NCI-H2196 treated with DMSO at 0.1 percent for 48 hours (cell line): ENCODE data around the gene PCSK2.
"Not testable (repeated sequence)": the region's sequence is repeated elsewhere in the genome, so short reads cannot be mapped to it uniquely, and the experiment has no call there.

Source experiments
- DNase-seq: peaks from one replicate; lab custom pipeline; 2025; ENCODE audit not compliant: unreplicated experiment; lab: John Stamatoyannopoulos, UW

PCSK2 gene, protein sequence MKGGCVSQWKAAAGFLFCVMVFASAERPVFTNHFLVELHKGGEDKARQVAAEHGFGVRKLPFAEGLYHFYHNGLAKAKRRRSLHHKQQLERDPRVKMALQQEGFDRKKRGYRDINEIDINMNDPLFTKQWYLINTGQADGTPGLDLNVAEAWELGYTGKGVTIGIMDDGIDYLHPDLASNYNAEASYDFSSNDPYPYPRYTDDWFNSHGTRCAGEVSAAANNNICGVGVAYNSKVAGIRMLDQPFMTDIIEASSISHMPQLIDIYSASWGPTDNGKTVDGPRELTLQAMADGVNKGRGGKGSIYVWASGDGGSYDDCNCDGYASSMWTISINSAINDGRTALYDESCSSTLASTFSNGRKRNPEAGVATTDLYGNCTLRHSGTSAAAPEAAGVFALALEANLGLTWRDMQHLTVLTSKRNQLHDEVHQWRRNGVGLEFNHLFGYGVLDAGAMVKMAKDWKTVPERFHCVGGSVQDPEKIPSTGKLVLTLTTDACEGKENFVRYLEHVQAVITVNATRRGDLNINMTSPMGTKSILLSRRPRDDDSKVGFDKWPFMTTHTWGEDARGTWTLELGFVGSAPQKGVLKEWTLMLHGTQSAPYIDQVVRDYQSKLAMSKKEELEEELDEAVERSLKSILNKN

DNA sequence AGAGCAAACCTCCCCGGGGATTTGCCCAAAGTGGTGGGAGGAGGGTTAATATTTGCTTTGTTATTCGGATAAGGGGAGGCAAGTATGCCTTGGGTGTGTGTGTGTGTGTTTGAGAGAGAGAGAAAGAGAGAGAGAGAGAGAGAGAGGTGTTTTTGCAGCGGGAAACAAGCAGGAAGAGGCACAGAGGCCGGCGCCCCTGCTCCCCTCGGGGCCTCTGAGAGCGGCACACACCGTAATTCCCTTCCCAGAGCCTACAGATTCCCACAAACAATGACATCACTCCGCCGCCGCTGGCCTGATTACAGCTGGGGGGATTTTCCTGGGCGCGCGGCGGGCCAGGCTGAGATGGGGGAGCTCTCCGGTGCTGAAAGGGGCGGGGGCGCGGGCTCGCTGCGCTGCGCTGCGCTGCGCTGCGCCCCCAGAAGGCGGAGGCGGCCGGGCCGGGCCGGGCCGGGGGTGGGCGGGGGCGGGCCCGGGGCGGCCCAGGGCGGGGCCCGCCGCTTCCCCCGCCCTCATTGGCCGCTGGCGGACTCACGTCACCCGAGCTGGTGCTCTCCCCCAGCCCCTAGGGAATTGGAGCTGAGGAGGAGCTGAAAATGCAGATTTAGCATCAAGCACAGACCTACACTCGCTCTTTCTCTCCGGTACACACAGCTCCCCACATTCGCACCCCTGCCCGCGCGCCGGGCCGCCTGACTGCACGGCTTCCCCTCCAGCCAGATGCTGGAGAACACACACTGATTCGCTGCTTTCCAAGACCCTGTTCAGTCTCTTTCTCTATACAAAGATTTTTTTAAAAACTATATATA is at the start of gene PCSK2:
Gene PCSK2 (plus strand): TSS at position 631 of the 809 bp plus-strand sequence. CDS start 266 bp downstream, outside the sequence.
- DNase-seq, result peak; percentile 91

DNA sequence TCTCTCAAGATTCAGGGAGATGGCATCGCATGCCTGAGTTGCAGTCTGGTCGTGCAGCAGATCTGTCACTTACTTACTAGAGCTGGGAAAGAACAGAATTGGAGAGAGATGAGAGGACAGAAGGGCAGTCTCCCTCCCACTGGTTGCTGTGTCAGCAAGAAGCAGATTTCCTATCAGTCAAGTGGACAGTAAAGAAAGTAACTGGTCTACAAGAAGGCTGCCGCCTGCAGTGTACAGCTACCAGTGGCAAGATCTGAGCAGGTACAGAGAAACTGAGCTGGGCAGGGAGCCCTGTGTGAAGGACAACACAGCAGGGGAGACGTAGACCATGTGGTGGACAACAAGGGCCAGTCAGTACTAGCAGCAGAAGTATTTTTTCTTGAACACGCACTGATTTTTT is 49.5 kb upstream of the PCSK2 start:
- DNase-seq, result no peak

DNA sequence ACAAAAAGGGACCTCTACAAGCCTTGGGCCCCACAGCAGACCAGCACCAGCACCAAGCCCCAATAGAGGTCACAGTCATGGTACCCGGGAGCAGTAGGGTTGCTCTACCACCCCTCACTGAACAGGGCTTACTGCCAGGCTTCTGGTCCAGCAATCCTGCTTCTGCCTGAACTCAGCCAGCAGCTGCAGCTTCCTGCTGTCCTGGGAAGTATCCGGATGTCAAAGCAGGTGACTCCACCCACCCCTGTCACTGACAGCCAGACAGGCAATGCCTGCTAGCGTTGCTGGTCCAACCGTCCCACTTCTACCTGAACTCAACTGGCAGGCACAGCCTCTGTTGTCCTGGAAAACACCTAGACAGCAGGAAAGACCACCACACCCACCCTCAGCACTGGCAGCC is 47.0 kb upstream of the PCSK2 start:
- DNase-seq, result no peak

DNA sequence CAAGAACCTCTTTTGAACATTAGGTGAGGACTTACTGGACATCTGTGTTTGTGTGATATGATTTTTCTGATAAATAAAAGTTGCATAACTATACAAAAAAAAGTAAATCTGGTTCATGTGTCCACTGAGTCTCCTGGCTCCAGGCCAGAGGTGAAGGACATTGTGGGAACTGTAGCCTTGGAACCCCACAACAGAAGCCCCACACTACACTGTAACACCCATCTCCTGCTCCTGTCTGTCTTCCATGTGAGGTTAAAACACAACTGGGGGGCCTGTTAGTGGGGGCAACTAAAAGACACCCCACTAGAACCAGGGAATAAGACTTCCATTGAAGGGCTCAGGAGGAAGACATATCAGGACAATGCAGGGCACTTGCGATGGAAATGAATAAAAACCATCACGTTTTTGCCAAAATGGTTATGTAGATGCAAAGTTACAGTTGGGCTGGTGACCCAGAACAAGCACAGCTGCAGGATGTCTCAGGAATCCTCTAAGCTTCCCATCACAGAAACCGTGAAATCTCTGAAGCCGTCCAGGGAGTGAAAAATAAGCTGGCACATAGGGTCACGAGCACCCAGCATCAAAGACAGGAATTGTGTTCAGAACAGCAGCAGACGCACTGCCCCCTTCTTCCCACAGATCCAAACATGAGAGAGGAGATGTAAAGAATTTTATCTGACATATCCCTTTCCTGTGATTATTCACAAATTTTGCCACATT is 36.7 kb upstream of the PCSK2 start:
- DNase-seq, result no peak

DNA sequence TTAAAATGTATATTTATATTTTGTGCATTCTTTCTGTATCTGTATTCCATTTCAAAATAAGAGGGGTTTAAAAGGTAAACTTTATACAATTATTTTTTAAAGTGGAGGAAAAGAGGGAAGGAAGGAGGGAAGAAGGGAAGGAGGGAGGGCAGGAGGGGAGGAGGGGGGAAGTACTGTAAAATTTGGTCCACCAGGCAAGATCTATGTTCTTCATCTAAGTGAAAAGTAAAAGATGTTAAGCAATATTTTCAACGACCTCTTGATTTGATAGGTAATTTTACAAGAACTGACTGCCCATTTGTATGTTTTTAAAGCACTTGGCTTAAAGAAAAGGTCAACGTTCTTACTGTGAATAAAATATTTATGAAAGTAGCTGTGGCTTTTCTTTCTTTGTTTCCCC is 29.8 kb upstream of the PCSK2 start:
- no peak for DNase-seq

DNA sequence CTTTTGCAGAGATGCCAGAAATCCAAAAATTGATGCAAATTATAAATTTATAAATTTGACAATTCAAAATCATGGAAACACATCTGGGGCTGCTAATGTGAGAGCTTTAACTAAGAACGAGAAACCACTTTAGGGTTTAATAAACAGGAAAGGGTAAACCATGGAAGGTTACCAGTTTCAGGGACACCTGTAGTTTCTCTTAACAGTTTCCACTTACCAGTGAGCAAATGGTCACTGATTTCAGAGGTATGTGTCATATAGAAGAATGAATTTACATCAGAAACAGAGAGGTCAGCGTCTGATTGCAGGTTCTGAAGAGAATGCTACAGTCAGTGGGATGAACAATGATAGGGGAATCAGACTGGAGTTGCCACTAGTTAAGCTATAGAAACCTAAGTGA is 24.8 kb upstream of the PCSK2 start:
- DNase-seq, result no peak

DNA sequence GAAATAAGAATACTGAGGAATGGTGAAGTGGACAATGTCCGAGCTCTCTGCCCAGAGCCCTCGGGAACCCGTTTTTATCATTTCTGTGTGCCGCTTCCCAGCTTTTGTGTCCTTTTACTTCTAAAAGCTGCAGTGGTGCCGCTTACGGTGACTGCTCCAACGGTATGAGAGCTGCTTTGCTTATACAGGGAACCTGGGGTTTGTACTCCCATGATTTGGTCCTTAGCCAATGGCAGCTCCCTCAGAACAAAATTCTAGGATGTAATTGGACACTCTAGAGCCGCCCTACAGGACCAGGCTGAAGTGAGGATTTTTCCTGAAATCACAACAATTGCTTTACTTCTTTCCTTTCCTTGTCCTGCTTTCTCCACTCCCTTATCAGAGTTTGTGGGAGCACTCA is 24.2 kb upstream of the PCSK2 start:
- DNase-seq, result no peak

DNA sequence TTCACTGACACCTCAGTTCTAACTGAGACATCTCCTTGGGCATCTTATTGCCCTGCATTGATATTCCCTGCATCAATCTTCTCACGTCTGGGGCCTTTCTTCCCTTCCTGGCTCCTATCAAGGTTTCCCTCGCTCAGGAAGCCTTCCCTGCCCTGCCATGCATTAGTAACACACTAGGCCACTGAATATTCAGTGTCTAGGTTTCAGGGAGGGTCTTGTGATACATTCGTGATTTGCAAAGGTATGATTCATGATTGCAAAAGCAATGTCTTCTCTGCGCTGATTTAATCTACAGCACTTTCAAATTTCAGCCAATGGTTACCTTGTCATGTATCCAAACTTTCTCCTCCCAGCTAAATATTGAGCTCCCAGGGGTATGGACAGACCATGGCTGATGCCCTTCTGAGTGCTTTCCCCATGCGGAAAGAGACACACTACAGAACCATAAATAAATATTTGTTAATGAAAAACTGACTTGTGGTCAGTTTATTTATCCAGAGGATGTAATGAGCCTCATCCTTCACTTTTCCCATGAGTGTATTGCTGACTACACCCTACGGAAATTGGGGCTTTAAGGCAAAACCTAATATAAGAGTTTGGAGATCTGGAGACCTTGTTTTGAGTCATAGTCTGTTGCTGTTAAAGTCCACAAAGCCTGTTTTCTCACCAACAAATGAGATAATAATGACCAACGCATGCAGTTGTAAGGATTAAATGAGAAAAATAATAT is 21.6 kb upstream of the PCSK2 start:
- no peak for DNase-seq

DNA sequence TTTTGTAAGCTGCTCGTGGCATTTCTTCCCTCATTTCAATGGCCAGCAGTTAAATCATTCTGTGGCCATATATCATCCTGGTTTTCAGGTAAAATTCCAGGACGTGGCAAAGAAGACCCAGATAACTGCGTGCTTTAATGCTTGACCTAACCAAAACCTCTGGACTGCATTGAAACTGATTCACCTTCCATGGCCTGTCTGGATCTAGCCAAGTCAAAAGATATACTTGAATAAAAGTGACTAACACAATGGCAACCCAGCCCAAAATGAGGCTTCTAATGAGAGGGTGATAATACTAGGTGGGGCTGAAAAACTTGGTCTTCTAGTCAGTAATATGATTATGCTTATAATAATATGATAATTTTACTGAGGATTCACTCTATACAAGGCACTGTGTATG is 16.5 kb upstream of the PCSK2 start:
- no peak for DNase-seq

DNA sequence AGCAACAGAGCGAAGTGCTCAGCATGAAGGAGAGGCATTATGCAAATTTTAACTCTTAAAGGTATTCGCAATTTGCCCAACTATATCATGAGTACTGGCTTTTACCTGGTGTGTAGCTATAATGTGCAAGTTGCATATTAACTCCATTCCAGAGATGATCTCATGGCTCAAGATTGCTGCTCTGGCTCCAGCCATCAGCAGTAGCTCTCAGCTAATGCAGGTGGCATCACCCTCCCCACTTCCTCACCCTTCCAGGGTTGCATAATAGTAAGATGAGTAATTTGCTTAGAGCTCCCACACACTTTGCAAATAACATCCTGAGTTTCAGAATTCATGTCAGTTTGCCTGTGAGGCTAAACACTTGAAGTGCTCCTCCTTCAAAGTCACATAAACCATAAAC is 15.9 kb upstream of the PCSK2 start:
- no peak for DNase-seq

DNA sequence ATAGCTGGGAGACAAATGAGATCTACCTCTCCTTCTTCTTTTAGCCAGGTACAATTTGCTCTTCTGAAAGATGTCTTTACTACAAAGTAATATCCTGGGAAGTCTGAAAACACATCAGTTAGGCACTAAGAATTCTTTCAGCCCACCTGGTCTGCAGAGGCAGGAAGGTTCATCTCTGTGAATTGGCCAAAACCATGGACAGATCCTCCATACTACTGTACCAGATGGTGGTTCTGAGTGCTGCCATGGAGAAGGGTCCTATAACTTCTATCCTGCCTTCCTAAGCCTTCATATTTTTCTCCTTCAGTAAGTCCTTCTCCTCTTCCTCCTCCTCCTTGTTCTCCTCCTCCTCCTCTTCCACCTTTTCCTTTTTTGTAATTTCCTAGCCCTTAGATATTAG is 11.7 kb upstream of the PCSK2 start:
- DNase-seq, result no peak

DNA sequence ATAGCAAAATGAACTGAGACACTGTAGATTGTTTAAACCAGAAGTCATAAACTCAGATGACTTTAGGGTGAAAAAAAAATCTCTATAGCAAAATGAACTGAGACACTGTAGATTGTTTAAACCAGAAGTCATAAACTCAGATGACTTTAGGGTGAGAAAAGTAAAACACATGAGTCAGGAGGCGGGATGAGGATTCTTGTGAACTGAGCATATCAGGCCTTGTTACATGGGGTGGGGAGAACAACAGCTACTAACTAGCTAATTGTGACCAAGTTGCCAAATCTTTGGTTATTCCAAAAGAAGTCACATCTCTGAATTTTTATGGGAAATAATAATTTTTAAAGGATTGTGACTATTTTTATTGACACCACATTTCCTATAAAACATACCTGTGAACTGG is 7.0 kb upstream of the PCSK2 start:
- DNase-seq, result not testable (repeated sequence)

DNA sequence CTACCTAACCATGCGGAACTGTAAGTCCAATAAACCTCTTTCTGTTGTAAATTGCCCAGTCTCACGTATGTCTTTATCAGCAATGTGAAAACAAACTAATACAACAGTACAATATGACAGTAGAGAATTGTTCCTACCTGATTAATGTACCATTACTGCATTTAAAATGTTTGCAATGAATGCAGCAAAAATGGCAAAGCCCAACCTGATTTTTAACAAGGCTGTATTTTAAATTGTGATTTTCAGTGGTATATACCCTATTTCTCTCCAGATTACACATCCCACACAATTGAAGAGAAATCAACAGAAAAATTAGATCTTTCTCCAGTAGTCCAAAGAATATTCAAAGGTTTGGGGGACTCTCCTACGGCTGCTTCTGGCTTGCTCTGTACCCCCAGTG is 3.3 kb upstream of the PCSK2 start:
- no peak for DNase-seq

DNA sequence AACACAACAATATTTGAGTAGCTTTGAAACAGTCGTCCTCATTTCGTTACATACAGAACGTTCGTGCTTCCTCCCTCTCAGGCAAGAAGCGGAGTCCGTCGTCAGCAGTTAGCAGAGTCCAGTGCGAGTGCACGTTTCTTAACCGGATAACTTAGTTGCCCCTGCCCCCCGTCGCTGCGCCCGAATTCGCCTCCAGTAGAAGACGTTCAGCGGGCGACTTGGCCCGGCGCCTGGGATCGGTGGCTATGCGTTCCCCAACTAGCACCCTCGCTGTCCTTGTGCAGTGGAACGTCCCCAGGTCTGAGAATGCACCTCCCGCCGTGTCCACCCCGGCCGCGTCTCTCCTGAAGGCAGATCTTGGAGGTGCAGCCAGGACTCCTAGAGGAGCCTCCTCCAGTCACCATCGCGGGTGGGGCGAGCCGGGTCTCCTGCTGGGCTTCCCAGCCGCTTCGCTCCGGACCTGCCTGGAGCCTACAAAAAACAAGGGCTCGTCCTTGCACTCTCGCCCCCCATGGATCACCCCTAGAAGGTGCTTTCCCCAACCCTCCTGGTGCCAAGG is 910 bp upstream of the PCSK2 start:
- DNase-seq, result peak; percentile 54

DNA sequence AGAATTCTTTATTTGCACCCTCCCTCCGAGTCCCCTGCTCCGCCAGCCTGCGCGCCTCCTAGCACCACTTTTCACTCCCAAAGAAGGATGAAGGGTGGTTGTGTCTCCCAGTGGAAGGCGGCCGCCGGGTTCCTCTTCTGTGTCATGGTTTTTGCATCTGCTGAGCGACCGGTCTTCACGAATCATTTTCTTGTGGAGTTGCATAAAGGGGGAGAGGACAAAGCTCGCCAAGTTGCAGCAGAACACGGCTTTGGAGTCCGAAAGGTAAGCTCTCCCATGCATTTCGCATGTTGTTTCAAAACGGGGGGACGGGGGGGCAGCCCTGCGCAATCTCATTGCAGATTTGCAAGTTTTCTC is 357 bp downstream of the PCSK2 start:
- DNase-seq, result peak; percentile 4

DNA sequence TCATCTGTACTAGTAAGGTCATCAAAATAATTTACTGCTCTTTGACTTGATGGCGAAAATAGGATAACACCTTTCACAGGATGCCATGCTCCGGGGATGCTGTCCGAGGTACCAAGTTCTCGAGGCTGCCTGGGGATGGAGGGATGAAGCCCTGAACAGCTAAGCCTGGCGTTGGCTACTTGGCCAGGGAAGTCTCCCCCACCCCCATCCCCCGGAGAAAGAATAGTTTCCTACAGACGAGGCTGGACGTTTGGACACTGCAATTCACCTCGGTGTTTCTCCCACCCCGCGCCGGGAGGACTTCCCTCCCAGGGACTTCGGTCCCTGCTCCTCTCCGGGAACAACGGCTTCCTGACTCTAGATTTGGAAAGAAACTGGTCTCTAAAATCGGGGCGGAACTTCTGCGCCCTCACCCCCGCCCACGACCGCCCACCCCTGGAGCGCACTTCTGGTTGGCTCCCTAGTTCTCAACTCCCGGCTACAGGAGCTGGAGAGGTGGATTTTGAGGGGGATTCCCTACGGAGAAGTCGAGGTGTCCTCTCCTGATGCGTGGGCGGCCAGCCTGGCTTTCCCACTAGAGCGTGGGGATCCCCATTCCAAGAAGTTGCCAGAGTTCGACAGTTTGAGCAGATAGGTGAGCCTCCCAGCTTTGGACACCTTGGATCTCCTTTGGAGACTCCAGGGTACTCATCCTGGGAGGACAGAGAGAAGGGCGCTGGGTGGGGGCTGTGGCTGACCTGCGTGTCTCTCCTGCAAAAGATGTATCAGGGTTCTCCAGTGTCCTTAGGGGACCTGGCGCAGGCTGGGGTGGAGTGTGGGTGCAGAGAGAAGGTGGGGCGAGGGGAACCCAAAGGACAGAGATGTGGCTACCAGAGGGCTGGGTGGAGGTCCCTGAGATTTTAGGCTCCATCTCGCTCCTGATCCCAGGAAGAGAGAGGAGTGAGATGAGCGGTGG is 1.1 kb downstream of the PCSK2 start:
- no peak for DNase-seq

DNA sequence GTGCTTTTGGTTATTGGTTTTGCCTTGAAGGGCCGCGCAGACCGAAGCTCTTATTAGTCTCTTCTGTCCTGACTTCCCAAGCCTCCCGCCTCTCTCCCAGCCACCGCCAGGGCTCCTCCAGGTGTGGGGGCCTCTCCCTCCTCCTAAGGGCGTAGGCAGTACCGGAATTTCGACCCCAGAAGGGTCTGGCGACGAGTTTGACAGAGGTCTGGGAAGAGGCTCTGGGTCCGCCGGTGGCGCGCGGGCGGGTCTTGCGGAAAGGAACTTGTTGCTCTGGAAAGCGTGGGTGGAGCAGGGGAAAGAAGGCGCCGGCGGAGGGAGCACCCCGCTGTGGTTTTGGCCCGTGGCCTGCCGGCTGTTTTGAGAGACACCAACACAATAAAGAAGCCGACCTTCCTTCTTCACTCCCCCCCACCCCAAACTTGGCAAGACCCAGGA is 1.8 kb downstream of the PCSK2 start:
- DNase-seq, result peak; percentile 48

DNA sequence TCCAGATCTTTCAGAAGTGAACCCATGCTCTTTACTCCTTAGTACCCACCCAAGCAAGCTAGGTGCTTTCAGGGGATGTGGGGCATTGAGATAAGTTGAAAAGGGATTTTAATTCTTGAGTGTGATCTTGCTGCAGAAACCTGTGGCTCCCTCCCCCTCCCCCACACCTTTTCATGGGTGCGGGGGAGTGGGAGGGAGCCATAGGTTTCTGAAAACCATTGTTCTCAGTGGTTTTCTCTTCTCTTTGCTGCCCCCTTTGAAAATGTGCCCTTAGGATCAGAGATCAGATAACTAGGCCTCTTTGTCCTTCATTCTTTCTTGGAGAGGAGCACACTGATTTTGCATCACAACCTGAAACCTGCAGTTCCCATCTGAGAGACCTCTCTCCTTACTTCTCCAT is 2.4 kb downstream of the PCSK2 start:
- no peak for DNase-seq

DNA sequence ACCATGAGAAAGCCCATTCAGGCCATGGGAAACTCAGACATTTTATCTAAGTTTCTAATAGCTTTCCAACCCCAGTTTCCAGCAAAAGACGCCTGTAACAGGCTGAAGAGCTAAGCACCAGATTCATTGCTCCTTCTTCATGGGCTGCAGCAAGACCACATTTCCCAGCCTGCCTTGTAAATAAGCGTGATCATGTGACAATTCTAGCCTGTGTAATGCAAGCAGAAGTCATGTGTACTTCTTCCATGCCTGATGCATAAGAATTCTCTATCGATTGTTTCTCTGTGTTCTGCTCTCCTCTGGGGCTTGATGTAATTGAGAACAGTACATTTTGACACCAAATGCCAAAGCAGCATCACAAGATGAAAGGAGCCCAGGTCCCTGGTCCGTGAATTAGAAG is 6.8 kb downstream of the PCSK2 start:
- no peak for DNase-seq
